ENCODE measurements around the gene CLEC19A.

The CLEC19A gene

GRCh38 chr16:19329932-19330331, 44.4 kb downstream of the CLEC19A start:
- DNase-seq = no peak

GRCh38 chr16:19330841-19331397, 45.4 kb downstream of the CLEC19A start:
- no peak for DNase-seq

GRCh38 chr16:19331794-19332193, 46.3 kb downstream of the CLEC19A start:
- DNase-seq = no peak

DNA sequence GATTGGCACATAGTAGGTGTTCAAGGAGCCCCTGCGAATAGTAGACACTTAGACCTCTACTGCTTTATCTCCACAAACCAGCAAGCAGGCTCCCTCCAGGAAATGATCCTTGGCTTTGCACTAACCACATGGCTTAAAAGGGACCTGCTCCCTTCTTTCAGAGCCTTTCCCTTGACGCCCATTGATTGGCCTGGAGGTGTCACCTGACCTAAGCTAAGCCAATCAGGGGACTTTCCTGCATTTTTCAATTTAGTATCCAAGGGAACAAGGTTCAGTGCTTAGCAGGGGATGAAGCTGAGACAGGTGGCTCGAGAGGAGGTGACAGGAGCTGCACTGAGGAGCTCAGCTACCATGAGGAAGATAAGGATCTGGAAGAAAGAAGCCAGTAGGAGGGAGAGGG, 52.8 kb downstream of the CLEC19A start:
- no peak for DNase-seq

DNA sequence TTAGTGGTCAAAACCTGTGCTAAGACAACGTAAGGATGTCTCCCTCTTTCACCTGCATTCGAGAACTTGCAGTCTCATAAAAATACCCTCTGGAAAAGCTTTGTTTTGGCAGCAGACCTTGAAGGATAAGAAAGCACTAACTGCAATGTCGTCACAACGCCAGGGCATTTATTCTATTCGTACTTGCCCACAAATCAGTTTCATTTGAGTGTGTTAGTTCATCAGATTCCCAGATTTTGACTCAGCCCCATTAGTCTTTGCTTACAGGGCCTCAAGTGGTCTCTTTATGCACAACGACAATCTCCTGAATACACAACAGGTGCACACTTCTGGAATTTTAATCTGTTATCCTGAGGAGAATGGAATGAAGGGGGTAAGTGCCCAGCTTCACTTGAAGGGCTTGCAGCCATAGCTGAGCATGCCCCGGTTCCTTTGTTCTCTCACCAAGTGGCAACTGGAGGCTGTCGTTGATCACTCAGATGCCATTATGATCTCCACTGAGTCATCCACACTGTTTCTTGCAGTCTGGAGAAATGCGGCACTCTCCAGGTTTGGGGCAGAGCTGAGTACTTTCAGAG, 58.8 kb downstream of the CLEC19A start:
- DNase-seq = no peak

- DNase-seq = no peak
These were observed 59.4 kb downstream of the CLEC19A start for GRCh38 chr16:19344980-19345379.

DNA sequence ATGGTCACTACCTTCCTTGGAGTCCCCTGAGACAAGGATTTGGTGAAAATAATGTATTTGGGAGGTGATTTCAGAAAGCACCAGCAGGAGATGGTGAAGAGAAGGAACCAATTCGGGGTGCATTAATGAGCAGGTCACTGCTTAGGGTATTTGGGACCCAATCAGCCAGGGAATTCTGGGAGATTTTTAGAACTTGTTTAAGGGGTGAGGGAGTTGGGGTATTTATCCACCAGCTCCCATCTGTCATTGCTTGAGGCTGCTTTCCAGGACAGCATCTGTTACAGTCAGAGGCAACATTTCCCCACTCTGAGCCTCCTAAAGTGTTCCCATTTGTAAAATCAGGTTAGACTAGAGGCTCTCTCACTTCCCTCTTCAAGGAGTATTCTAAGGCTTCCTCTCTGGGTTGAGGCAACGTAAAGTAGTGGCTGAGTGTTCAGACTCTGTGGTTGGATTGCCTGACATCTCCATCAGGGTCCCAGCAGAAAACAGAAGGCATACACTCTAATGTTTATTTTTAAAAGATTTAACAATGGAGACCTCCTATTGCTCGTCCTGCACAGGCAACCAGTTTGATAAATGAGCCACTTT, 60.9 kb downstream of the CLEC19A start:
- DNase-seq = no peak

- no peak for DNase-seq
These were observed 62.6 kb downstream of the CLEC19A start for GRCh38 chr16:19348125-19348524.

GRCh38 chr16:19348578-19349315, 63.2 kb downstream of the CLEC19A start:
- no peak for DNase-seq

DNA sequence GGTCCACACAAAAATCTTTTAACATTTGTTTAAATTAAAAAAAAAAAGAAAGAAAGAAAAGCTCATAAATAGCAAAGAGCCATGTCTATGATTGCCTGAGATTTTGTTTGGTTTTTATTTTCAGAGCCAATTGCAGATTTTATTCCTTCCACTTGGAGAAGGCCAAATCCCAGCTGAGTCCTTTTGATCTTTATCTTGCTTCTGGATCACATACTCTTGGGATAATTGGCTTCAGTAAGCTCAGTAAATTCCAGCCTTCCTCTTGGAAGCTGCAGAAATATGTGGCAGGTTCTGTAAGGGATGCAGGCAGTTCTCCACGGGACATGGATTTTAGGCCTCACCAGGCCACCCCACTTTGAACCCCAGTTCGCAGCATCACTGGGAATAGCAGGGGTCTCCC, 68.8 kb downstream of the CLEC19A start:
- no peak for DNase-seq

- no peak for DNase-seq
These were observed 70.8 kb downstream of the CLEC19A start for GRCh38 chr16:19356024-19356952.

GRCh38 chr16:19359556-19359955, 74.0 kb downstream of the CLEC19A start:
- DNase-seq = no peak
